ENCODE measurements around the gene WDR37.

The WDR37 gene

DNA sequence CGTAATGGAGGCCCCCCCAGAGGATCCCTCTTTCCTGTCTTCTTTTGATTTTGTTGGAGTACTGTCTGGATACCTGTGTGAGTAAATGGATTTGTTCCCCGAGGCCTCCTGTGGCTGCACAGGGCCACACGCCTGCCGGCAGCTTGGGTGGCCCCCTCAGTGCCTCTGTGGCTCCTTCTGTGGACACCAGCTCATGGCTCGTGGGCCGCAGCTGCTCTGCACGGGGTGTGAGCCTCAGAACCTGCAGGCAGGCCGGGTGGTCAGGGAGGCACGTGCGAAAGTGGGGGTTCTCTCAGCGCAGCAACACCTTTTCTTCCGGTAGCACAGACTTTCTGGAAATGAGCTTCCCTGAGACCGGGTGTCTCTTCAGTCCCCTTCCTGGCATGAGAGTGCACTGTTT, 70.3 kb downstream of the WDR37 start:
- H3K79me2 ChIP-seq (ENCODE audit: control insufficient read depth, low read length) = no peaks in the 10 kb centered on the region
- H3F3A ChIP-seq (ENCODE audit: control insufficient read depth, insufficient read depth) = no peaks in the 10 kb centered on the region
- H3K4me3 ChIP-seq (ENCODE audit: low read length) = no peak overlapping the region
- H3K4me2 ChIP-seq (ENCODE audit: low read length) = no peak overlapping the region
- H3K4me1 ChIP-seq (ENCODE audit: control insufficient read depth, low read length) = 0 out of 2 replicates have a peak, but pooled peaks cover 4% of the 10 kb centered on the region
- TF ChIP-seq, protein P1, sequence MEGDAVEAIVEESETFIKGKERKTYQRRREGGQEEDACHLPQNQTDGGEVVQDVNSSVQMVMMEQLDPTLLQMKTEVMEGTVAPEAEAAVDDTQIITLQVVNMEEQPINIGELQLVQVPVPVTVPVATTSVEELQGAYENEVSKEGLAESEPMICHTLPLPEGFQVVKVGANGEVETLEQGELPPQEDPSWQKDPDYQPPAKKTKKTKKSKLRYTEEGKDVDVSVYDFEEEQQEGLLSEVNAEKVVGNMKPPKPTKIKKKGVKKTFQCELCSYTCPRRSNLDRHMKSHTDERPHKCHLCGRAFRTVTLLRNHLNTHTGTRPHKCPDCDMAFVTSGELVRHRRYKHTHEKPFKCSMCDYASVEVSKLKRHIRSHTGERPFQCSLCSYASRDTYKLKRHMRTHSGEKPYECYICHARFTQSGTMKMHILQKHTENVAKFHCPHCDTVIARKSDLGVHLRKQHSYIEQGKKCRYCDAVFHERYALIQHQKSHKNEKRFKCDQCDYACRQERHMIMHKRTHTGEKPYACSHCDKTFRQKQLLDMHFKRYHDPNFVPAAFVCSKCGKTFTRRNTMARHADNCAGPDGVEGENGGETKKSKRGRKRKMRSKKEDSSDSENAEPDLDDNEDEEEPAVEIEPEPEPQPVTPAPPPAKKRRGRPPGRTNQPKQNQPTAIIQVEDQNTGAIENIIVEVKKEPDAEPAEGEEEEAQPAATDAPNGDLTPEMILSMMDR (IDR thresholded peaks at IDR 0.05; ENCODE audit: low read depth, low read length, poor library complexity, severe bottlenecking) = no peak
- no peak for TF ChIP-seq EZH2phosphoT487 (IDR thresholded peaks at IDR 0.05; ENCODE audit: borderline replicate concordance, low read length)
- peaks cover 3% of the 10 kb centered on the region; the same call in 1 of the 2 replicates for H4K20me1 ChIP-seq (ENCODE audit: control insufficient read depth, insufficient read depth, low read depth, low read length)
- H3K27ac ChIP-seq (ENCODE audit: low read depth, low read length) = no peak overlapping the region
- H3K9me2 ChIP-seq (replicated peaks; ENCODE audit: control insufficient read depth, low read length) = no peaks in the 10 kb centered on the region
- peaks cover 68% of the 10 kb centered on the region for H3K36me3 ChIP-seq (ENCODE audit: control insufficient read depth, low read length)
- H3K27me3 ChIP-seq (ENCODE audit: control insufficient read depth, low read length) = no peaks in the 10 kb centered on the region
- H3K9me3 ChIP-seq (ENCODE audit: control insufficient read depth, insufficient read depth, low read length) = no peaks in the 10 kb centered on the region

DNA sequence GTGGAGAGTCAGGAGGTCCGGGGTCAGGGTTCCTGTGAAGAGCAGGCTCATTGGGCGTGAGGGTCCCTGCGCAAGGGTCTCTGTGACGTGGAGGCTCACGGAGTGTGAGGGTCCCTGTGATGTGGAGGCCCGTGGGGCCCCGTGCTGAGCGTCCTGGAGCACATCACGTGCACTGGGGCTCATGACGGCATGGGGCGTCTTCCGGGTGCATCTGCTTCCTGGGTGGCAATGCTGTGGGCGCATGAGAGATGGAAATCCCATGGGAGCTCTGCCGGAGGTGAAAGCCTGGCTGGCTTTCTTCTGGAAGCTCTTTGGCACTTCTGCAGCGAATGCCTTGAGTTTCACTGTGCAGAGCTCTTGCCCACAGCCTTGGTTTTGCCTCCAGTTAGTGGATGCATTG, 71.4 kb downstream of the WDR37 start:
- Histone ChIP-seq H3K27me3 (ENCODE audit: control insufficient read depth, low read length) (no peaks in the 10 kb centered on the region), H3K4me2 (ENCODE audit: low read length) (no peak overlapping the region), H3K27ac (ENCODE audit: low read depth, low read length) (no peak overlapping the region), H3K4me3 (ENCODE audit: low read length) (no peak overlapping the region), H3K79me2 (ENCODE audit: control insufficient read depth, low read length) (no peaks in the 10 kb centered on the region), H3K36me3 (ENCODE audit: control insufficient read depth, low read length) (peaks cover 60% of the 10 kb centered on the region), H3K9me2 (replicated peaks; ENCODE audit: control insufficient read depth, low read length) (no peaks in the 10 kb centered on the region), H3K9me3 (ENCODE audit: control insufficient read depth, insufficient read depth, low read length) (no peaks in the 10 kb centered on the region), H3K4me1 (ENCODE audit: control insufficient read depth, low read length) (0 out of 2 replicates have a peak, but pooled peaks cover 4% of the 10 kb centered on the region), H3F3A (ENCODE audit: control insufficient read depth, insufficient read depth) (no peaks in the 10 kb centered on the region), H4K20me1 (ENCODE audit: control insufficient read depth, insufficient read depth, low read depth, low read length) (peaks cover 3% of the 10 kb centered on the region; the same call in 1 of the 2 replicates)
- TF ChIP-seq EZH2phosphoT487 (IDR thresholded peaks at IDR 0.05; ENCODE audit: borderline replicate concordance, low read length) = no peak
- TF ChIP-seq, protein P1 (IDR thresholded peaks at IDR 0.05; ENCODE audit: low read depth, low read length, poor library complexity, severe bottlenecking) = no peak

DNA sequence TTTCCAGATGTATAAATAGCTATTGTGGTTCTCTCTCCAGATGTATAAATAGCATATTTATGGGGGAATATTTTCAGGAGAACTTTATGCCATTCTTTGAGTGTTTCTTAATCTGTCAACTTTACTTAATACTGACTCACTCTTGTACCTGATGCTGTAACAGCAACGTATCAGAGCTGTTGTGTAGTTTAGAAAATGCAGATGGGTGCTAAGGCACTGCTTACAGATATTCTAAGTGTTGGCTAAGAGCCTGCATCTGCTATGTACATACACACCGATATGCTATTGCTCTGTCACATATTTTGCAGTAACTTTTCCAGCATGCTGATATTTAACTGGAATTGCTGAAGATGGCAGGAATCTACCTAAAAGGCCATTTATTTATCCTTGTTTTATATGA, 71.9 kb downstream of the WDR37 start:
- peaks cover 58% of the 10 kb centered on the region for H3K36me3 ChIP-seq (ENCODE audit: control insufficient read depth, low read length)
- H3K4me3 ChIP-seq (ENCODE audit: low read length) = no peak overlapping the region

More for the DNA sequence above, 71.9 kb downstream of the WDR37 start:
- no peaks in the 10 kb centered on the region for H3K79me2 ChIP-seq (ENCODE audit: control insufficient read depth, low read length)
- no peak overlapping the region for H3K4me2 ChIP-seq (ENCODE audit: low read length)
- no peaks in the 10 kb centered on the region for H3K9me3 ChIP-seq (ENCODE audit: control insufficient read depth, insufficient read depth, low read length)
- peaks cover 3% of the 10 kb centered on the region; the same call in 1 of the 2 replicates for H4K20me1 ChIP-seq (ENCODE audit: control insufficient read depth, insufficient read depth, low read depth, low read length)
- H3F3A ChIP-seq (ENCODE audit: control insufficient read depth, insufficient read depth) = no peaks in the 10 kb centered on the region
- H3K27ac ChIP-seq (ENCODE audit: low read depth, low read length) = no peak overlapping the region
- no peaks in the 10 kb centered on the region for H3K9me2 ChIP-seq (replicated peaks; ENCODE audit: control insufficient read depth, low read length)
- no peak for TF ChIP-seq EZH2phosphoT487 (IDR thresholded peaks at IDR 0.05; ENCODE audit: borderline replicate concordance, low read length)
- TF ChIP-seq, protein P1 (IDR thresholded peaks at IDR 0.05; ENCODE audit: low read depth, low read length, poor library complexity, severe bottlenecking) = no peak
- H3K4me1 ChIP-seq (ENCODE audit: control insufficient read depth, low read length) = no peaks in the 10 kb centered on the region
- H3K27me3 ChIP-seq (ENCODE audit: control insufficient read depth, low read length) = no peaks in the 10 kb centered on the region

All from DOHH2 (cell line).